NCI-H128 (cell line): ENCODE results near the gene MAPK8IP3.

Source experiments
- DNase-seq: peaks from one replicate; lab custom pipeline; 2025; ENCODE audit not compliant: unreplicated experiment; lab: John Stamatoyannopoulos, UW

MAPK8IP3 gene

GRCh38 chr16:1734123-1734522, 28.1 kb downstream of the MAPK8IP3 start:
- no peak for DNase-seq

- no peak for DNase-seq
These were observed 28.8 kb downstream of the MAPK8IP3 start for GRCh38 chr16:1734816-1735215.

GRCh38 chr16:1740234-1740633, 34.2 kb downstream of the MAPK8IP3 start:
- DNase-seq = no peak

- DNase-seq = no peak
These were observed 34.9 kb downstream of the MAPK8IP3 start for GRCh38 chr16:1740781-1741490.

- DNase-seq = no peak
These were observed 35.7 kb downstream of the MAPK8IP3 start for GRCh38 chr16:1741553-1742165.

- no peak for DNase-seq
These were observed 37.7 kb downstream of the MAPK8IP3 start for GRCh38 chr16:1743376-1744337.

GRCh38 chr16:1744338-1744840, 38.4 kb downstream of the MAPK8IP3 start:
- no peak for DNase-seq

GRCh38 chr16:1745181-1745899, 39.3 kb downstream of the MAPK8IP3 start:
- no peak for DNase-seq

GRCh38 chr16:1745900-1746692, 40.1 kb downstream of the MAPK8IP3 start:
- DNase-seq = no peak

GRCh38 chr16:1746693-1747195, 40.7 kb downstream of the MAPK8IP3 start:
- DNase-seq = no peak

- no peak for DNase-seq
These were observed 41.9 kb downstream of the MAPK8IP3 start for GRCh38 chr16:1747934-1748333.

- DNase-seq = no peak
These were observed 43.4 kb downstream of the MAPK8IP3 start for GRCh38 chr16:1749152-1750117.

- no peak for DNase-seq
These were observed 46.0 kb downstream of the MAPK8IP3 start for GRCh38 chr16:1751946-1752345.

GRCh38 chr16:1752853-1753252, 46.9 kb downstream of the MAPK8IP3 start:
- DNase-seq = no peak

- DNase-seq = no peak
These were observed 48.2 kb downstream of the MAPK8IP3 start for GRCh38 chr16:1754204-1754603.

- no peak for DNase-seq
These were observed 51.9 kb downstream of the MAPK8IP3 start for GRCh38 chr16:1757714-1758461.

- DNase-seq = no peak
These were observed 52.9 kb downstream of the MAPK8IP3 start for GRCh38 chr16:1758923-1759322.

- no peak for DNase-seq
These were observed 53.5 kb downstream of the MAPK8IP3 start for GRCh38 chr16:1759511-1759910.
